Activated T-helper 17 cell treated with anti-CD3 and anti-CD28 coated beads, Interleukin-2, amount 50 U/mL, for 72 hours (primary cell): ENCODE data around the gene KCNAB2. TPM values are rescaled to one million over a fixed set of nuclear protein-coding genes. Genes with fewer than 3 reads are reported as not detected.

Experiments
- total RNA-seq, 2 donors: library from RNA; stranded (reverse); gene quantifications; one replicate each; pipeline ENCODE4 v1.2.3, GENCODE V29; 2022

Gene KCNAB2
- total RNA-seq, 2 donors from 2014 or later = 407 to 432 TPM

Other genes starting within 250 kb of the KCNAB2 start
- 10 to 100 TPM; 21.5 to 35.7 TPM for gene NPHP4, start 53.5 kb upstream of the KCNAB2 start, total RNA-seq
- gene CHD5, start 134.4 kb downstream of the KCNAB2 start, total RNA-seq = 1 to 10 TPM in 1 of 2 donors, under 1 TPM in 1; 0.43 to 1.2 TPM
- 100 to 1,000 TPM; 437 to 506 TPM for gene RPL22, start 153.7 kb downstream of the KCNAB2 start, total RNA-seq
- 10 to 100 TPM; 20.1 to 21.9 TPM for gene RNF207, start 160.2 kb downstream of the KCNAB2 start, total RNA-seq
- gene ICMT, start 190.1 kb downstream of the KCNAB2 start, total RNA-seq = 10 to 100 TPM; 26.7 to 62.4 TPM
- gene HES3, start 198.3 kb downstream of the KCNAB2 start, total RNA-seq = not detected
- under 1 TPM; 0.39 to 0.40 TPM for gene GPR153, start 215.2 kb downstream of the KCNAB2 start, total RNA-seq